GM21528 (cell line): ENCODE measurements around the gene NDUFB10.
A peak's percentile ranks its signal among the peaks of the same experiment; 100 is the strongest.

Source experiments
- ATAC-seq: cut with Tn5 transposase; IDR thresholded peaks from one replicate; pipeline ENCODE4 v1.9.1; 2021; ENCODE audit warnings: mild to moderate bottlenecking, moderate library complexity; ENCODE audit not compliant: unreplicated experiment, low FRiP score

NDUFB10 gene

DNA sequence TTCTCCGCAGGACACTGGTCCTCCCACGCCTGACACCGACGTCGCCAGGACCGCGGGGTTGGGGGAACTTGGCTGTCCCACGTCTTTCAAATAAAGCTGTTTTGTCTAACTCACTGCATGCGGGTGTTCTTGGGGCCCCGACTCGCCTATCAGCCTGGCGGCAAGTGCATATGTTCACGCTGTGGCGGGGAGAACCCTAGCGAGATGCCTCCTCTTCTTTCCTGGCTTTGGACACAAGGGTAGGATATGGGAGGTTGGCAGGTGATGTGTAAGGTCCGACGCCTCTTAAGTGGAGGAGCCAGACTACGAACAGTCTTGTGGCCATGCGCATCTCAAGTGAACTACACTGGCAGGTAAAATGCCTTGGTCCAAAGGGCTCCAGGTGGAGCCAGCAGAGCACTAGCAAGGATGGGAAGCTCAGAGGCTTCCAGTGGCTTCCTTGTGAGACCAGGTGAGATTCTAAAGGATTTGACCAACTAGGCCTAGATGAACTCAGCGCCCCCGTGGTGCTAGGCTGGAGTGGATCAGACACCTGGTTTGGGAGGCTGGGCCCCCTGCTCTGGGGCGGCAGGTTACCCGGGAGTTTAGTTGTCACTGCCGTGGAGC is 6.2 kb downstream of the NDUFB10 start:
- ATAC-seq = no peak

DNA sequence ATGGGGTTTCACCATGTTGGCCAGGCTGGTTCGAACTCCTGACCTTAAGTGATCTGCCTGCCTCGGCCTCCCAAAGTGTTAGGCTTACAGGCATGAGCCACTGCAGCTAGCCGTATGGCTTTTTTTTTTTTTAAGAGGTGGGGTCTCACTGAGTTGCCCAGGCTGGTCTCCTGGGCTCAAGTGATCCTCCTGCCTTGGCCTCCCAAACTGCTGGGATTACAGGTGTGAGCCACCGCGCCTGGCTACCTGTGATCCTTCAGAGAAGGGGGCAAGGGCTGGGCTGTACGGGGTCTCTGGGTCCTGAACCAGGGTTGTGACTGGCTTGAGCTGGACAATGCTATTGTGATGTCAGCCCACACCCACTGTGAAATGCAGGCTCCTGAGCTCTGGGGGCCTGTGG is 7.1 kb downstream of the NDUFB10 start, which contains the start of gene RNF151:
Gene RNF151 (plus strand): TSS at position 397 of the 400 bp plus-strand sequence. CDS start 26 bp downstream, outside the sequence.
- ATAC-seq = no peak

DNA sequence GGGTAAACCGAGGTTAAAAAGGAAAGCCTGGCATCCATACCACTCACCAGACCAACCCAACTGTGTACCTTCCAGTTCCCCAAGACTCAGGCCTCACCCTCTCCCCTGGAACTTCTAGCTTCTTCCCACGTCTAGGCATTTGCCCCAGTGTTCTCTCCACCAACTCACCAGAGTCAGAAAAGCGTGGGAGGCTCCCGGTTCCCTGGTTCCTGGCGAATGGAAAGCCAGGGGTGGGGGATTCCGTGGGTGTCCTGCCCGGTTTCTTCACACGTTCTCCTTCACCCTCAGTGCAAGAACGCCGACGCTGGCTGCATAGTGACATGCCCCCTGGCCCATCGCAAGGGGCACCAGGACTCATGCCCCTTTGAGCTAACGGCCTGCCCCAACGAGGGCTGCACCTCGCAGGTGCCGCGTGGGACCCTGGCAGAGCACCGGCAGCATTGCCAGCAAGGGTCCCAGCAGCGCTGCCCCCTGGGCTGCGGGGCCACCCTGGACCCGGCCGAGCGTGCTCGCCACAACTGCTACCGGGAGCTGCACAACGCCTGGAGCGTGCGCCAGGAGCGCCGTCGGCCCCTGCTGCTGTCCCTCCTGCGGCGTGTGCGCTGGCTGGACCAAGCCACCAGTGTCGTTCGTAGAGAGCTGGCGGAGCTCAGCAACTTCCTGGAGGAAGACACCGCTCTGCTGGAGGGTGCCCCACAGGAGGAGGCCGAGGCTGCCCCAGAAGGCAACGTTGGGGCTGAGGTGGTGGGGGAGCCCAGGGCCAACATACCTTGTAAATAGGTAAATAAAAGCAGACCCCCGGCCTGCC is 9.0 kb downstream of the NDUFB10 start:
- no peak for ATAC-seq

- peak; percentile 59 for ATAC-seq
Measured at GRCh38 chr16:1971796-1972489, 12.6 kb downstream of the NDUFB10 start, which contains the start of gene TBL3. Gene TBL3, plus strand, starts transcription at chr16:1972053. Its CDS starts 112 bp downstream, at chr16:1972165.

DNA sequence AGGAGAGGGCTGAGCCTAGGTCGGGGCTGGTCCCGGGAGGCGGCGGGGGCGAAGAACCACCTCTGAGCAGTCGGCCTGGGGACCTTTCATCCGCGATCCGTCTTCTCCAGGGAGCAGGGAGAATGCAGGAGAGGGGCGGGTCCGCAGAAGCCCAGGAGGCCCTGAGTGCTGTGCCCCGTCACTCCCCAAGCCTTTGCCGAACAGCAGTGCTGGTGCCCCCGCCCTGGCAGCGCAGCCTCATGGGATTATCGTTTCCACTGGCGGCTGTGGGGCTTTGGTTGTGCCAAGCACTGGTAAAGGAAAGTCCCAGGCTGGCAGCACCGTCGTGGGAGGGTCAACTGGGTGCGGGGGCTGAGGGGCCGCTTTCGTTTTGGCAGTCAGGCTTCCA is 13.1 kb downstream of the NDUFB10 start:
- ATAC-seq = peak; percentile 2

GRCh38 chr16:1973461-1974156 is 14.3 kb downstream of the NDUFB10 start:
- no peak for ATAC-seq

DNA sequence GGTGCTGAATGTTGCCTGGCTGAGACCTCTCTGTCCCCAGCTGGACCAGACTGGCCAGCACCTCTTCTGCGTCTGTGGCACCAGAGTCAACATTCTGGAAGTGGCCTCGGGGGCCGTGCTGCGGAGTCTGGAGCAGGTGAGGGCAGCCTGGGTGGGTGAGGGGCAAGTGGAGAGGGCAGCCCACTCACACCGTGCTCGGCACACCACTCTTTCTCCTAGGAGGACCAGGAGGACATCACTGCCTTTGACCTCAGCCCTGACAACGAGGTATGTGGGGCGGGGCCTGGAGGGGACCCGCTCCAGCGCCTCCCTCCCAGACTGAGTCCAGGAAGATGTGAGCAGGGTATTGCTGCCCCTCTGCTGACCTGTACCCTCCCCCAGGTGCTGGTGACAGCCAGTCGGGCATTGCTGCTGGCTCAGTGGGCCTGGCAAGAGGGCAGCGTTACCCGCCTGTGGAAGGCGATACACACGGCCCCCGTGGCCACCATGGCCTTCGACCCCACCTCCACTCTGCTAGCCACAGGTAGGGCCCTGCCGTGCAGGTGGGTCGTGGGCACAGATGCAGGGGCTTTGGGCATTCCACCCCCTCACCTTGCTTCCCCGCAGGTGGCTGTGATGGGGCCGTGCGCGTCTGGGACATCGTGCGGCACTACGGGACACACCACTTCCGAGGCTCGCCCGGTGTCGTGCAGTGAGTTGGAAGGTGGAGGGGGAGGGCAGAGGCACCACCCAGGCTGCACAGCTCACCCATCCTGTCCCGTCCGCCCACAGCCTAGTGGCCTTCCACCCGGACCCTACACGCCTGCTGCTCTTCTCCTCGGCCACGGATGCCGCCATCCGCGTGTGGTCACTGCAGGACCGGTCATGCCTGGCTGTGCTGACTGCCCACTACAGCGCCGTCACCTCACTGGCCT is 15.1 kb downstream of the NDUFB10 start:
- no peak for ATAC-seq

DNA sequence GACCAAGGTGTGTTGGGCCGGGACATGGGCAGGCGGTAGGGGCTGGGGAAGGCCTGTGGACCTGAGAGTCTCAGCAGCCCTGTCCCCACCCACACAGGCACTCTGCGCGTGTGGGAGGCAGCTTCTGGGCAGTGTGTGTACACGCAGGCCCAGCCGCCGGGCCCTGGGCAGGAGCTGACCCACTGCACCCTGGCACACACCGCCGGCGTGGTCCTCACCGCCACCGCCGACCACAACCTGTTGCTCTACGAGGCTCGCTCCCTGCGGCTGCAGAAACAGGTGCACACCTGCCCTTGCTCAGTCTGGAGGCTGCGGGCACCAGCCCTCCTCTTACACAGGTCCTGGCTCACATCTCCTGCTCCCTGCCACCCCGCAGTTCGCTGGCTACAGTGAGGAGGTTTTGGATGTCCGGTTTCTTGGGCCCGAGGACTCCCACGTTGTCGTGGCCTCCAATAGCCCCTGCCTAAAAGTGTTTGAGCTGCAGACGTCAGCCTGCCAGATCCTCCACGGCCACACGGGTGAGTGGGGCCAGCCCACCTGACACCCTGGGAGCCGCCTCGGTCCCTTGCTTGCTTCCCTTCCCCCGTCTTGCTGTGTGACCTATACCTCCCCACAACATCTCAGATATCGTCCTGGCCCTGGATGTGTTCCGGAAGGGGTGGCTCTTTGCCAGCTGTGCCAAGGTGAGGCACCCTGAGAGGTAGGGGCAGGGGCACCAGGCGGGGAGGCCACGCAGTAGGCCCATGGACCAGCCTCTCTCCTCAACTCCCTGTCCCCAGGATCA is 16.3 kb downstream of the NDUFB10 start:
- no peak for ATAC-seq

GRCh38 chr16:1976216-1976520 is 16.8 kb downstream of the NDUFB10 start:
- no peak for ATAC-seq

GRCh38 chr16:1976951-1977874 is 17.9 kb downstream of the NDUFB10 start:
- no peak for ATAC-seq

DNA sequence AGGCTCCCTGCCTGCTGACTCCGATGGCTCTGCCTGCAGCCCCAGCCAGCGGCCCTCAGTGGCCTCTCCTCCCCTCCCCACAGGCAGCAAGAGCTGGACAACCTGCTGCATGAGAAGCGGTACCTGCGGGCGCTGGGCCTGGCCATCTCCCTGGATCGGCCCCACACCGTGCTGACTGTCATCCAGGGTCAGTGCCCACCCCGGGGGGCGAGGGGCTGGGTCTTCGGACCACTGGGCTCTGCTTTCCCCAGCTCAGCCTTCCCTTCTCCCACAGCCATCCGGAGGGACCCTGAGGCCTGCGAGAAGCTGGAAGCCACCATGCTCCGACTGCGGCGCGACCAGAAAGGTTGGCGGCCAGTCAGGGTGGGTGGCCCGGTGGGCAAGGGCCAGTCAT is 18.5 kb downstream of the NDUFB10 start:
- ATAC-seq = no peak

DNA sequence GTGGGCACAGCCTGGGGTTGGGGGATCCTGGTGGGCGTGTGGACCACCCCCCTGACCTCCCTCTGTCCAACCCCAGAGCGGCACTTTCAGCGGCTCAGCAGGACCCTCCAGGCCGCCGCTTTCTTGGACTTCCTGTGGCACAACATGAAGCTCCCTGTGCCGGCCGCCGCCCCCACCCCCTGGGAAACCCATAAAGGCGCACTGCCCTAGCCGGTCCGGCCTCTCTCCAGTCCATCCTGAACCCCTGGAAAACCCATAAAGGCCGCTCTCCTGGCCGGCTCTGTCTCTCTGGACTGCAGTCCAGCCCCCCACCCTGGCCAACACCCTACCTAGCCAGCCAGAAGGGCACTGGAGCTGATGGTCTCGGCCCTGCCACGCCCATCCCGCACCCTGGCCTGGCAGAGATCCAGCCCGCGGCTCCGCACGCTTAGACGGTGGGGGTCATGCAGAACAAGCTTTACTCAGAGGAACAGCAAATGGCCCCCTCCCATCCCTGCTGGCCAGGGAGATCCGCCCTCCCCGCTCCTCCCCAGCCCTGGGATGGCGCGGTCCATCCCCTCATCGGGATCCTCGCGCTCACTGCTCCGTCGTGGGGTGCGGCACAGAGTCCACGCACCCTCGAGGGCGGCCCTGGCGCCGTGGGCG is 19.3 kb downstream of the NDUFB10 start:
- ATAC-seq = no peak

DNA sequence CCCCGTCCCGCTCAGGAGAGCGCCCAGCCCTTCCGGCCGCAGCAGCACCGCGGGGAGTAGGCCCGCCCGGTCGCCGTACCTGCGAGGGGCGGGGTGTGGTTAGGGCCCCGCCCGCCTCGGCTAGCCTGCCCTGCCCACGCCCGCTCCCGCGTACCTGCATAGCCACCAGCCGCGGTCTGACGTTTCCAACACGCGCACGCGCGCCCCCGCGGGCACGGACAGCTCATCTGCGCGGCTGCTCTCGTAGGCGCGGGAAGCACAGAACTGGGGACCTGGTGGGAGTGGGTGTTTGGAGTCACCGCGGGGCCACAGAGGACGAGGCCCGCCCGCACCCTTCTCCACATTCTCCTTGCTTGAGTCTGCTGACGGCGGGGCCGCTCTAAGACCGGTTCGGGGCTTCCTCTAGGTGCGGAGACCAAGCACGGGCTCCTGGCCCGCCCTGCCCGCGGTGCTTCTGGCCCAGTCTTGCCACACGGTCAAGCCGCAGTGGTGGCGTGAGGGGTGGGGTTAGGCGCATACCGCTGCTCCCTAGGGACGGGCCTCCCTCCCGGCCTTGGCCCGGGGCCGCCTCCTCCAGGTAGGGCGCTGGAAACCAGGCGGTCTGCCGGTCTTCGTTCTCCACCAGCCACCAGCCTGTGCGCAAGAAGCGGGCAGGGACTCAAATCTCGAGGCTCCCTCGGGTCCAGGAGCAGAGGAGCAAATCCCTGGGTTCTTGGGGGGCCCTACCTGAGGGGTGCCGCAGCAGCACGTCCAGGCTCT is 20.1 kb downstream of the NDUFB10 start:
- ATAC-seq = no peak

GRCh38 chr16:1980030-1980769 is 20.9 kb downstream of the NDUFB10 start:
- ATAC-seq = no peak

DNA sequence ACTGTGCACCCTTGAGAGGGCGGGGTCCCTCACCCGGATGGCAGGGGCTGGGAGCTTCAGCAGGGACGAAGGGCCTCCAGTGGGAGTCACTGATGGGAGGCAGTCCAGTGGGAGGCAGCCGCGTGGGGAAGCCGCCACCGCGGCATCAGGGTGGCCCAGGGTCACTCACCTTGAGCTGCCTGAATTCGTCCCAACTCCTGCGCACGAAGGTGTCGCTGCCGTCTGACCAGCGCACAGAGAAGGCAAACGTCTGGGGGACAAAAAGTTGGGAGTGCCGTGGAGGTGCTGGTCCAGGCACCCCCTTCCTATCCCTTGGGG is 21.4 kb downstream of the NDUFB10 start:
- no peak for ATAC-seq

GRCh38 chr16:1981398-1981836 is 22.1 kb downstream of the NDUFB10 start, which contains the start of gene NOXO1:
Gene NOXO1, minus strand, starts transcription at chr16:1981469. Its CDS starts 290 bp downstream, at chr16:1981179.
- ATAC-seq = no peak
